ENCODE measurements around the gene MTX1. TPM values are rescaled to one million over a fixed set of nuclear protein-coding genes. Genes with fewer than 3 reads are reported as not detected.

The MTX1 gene
- total and polyA plus RNA-seq, 2 of the 4 experiments (the other 2 are of a cell fraction), result 67.2 to 73.7 TPM

GRCh38 chr1:155241069-155241679 lies 32.7 kb downstream of the MTX1 start (continued):
- TF ChIP-seq RAD21 (IDR thresholded peaks at IDR 0.05; ENCODE audit: low read length) (no peak), CEBPB (IDR thresholded peaks at IDR 0.05; ENCODE audit: low read depth, low read length) (peak; percentile 92)

DNA sequence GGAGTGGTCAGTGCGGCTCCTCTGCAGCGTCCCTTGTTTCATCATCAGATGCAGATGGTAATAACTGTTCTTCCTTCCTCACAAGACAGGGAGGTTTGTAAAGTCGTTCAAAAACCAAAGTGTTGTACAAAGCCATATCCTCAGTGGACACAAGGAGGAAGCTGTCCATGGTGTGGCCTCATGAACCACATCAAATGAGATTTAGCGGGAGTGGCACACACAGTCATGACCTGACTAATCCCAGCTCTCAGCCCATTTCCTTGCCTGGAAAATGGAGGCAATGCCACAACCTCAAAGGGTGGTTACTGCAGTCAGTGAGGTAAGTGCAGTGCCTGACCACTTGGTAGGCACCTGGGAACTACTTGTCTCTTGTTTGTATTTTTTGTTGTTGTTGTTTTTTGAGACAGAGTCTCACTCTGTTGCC lies 33.4 kb downstream of the MTX1 start:
- in situ Hi-C loops (cut with MboI; ENCODE audit: low sequenced_read_pairs) (no loop called here), intact Hi-C loops (cut with micrococcal nuclease) (loop anchor here (1.0 kb wide), 1 partner anchor 34 kb away; the partner anchor contains the start of gene MTX1), dilution Hi-C loops (cut with HindIII; ENCODE audit: low sequenced_read_pairs, unreplicated experiment) (no loop called here)
- no peak overlapping the region for H2AFZ ChIP-seq (replicated peaks; ENCODE audit: low read length, poor library complexity)
- no peak overlapping the region for H3K56ac ChIP-seq (ENCODE audit: extremely low read depth, insufficient read depth, low read length)
- H3K27me3 ChIP-seq (ENCODE audit: control insufficient read depth, insufficient read depth, low read length), result no peaks in the 10 kb centered on the region
- no peak overlapping the region for H3K4me2 ChIP-seq (ENCODE audit: low read depth, low read length)
- H3K9ac ChIP-seq (ENCODE audit: low read depth, low read length), result no peak overlapping the region
- peaks cover 6% of the 10 kb centered on the region for H3K9me1 ChIP-seq (ENCODE audit: insufficient read depth, low read length)
- H3K27ac ChIP-seq (ENCODE audit: insufficient read depth, low read length), result no peak overlapping the region
- peaks cover 4 to 37% of the 10 kb centered on the region in 2 experiments; a peak in 3 of 4 replicates for H3K79me1 ChIP-seq (ENCODE audit: low read depth in 1 of 2, low read length in 2 of 2)
- H4K8ac ChIP-seq (ENCODE audit: low read depth in 2 of 2, low read length in 2 of 2), result peak overlapping the region; percentile 23 to 94; a peak in 2 of 4 replicates
- H3K23ac ChIP-seq (ENCODE audit: low read depth, low read length), result 0 out of 2 replicates have a peak overlapping the region, but pooled peaks have one; percentile 8
- H2BK15ac ChIP-seq (ENCODE audit: low read depth, low read length), result peak overlapping the region; percentile 44; the same call in 1 of the 3 replicates
- peak overlapping the region; percentile 28 for H4K5ac ChIP-seq (ENCODE audit: low read depth, low read length)
- H3K14ac ChIP-seq (replicated peaks; ENCODE audit: low read depth, low read length), result 0 out of 2 replicates have a peak overlapping the region, but pooled peaks have one; percentile 3
- ATAC-seq (ENCODE audit: low read depth), result no peak
- H3K4me1 ChIP-seq (ENCODE audit: control insufficient read depth, insufficient read depth, low read length), result peaks cover 6% of the 10 kb centered on the region; the same call in 1 of the 2 replicates
- no CpG with 5 or more reads among the region's 4 CpGs for WGBS, 2 experiments (ENCODE audit: extremely low coverage in 2 of 2, insufficient read length in 1 of 2)
- no peaks in the 10 kb centered on the region for H3K9me3 ChIP-seq (ENCODE audit: control insufficient read depth, insufficient read depth, low read length)
- H3K4ac ChIP-seq (ENCODE audit: low read depth, low read length), result peak overlapping the region; percentile 5
- no TSS peak for BruUV-seq (replicated peaks)
- no peak overlapping the region for H2BK5ac ChIP-seq (ENCODE audit: low read depth, low read length, poor library complexity, severe bottlenecking)
- no peak overlapping the region for H2BK120ac ChIP-seq (ENCODE audit: low read depth, low read length)
- peak overlapping the region; percentile 84 for H2AK9ac ChIP-seq (replicated peaks; ENCODE audit: low read depth, low read length, poor library complexity)
- no peak for DNase-seq
- H2BK20ac ChIP-seq (ENCODE audit: low read depth, low read length), result 0 out of 2 replicates have a peak overlapping the region, but pooled peaks have one; percentile 64
- ChIA-PET CTCF (interaction anchor here (0.5 kb wide), 1 partner anchor 66 kb away, joined by 4 read pairs; no protein-coding TSS in a partner anchor), POLR2A (ENCODE audit: unreplicated experiment) (no interaction called here)
- H4K20me1 ChIP-seq (ENCODE audit: insufficient read depth, low read length), result no peaks in the 10 kb centered on the region
- no peak overlapping the region for H3K4me3 ChIP-seq (ENCODE audit: insufficient read depth, low read depth, low read length)
- H4K91ac ChIP-seq (ENCODE audit: insufficient read depth, low read depth, low read length), result peak overlapping the region; percentile 8; the same call in 1 of the 2 replicates
- peak overlapping the region; percentile 46; the same call in 1 of the 2 replicates for H2AK5ac ChIP-seq (ENCODE audit: low read depth, low read length)
- H3K36me3 ChIP-seq (ENCODE audit: control insufficient read depth, insufficient read depth, low read length), result peaks cover 14% of the 10 kb centered on the region
- H3K18ac ChIP-seq (ENCODE audit: low read depth, low read length), result no peak overlapping the region
- TF ChIP-seq, protein P1, sequence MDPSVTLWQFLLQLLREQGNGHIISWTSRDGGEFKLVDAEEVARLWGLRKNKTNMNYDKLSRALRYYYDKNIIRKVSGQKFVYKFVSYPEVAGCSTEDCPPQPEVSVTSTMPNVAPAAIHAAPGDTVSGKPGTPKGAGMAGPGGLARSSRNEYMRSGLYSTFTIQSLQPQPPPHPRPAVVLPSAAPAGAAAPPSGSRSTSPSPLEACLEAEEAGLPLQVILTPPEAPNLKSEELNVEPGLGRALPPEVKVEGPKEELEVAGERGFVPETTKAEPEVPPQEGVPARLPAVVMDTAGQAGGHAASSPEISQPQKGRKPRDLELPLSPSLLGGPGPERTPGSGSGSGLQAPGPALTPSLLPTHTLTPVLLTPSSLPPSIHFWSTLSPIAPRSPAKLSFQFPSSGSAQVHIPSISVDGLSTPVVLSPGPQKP (IDR thresholded peaks at IDR 0.05; ENCODE audit: borderline replicate concordance, low read depth, low read length), result no peak
- TF ChIP-seq, protein P2, sequence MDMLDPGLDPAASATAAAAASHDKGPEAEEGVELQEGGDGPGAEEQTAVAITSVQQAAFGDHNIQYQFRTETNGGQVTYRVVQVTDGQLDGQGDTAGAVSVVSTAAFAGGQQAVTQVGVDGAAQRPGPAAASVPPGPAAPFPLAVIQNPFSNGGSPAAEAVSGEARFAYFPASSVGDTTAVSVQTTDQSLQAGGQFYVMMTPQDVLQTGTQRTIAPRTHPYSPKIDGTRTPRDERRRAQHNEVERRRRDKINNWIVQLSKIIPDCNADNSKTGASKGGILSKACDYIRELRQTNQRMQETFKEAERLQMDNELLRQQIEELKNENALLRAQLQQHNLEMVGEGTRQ (IDR thresholded peaks at IDR 0.05; ENCODE audit: low read depth, low read length), result no peak
- TF ChIP-seq MAFK (IDR thresholded peaks at IDR 0.05; ENCODE audit: low read depth, low read length) (no peak), RFX5 (IDR thresholded peaks at IDR 0.05; ENCODE audit: low read depth, low read length) (no peak), POLR2A (IDR thresholded peaks at IDR 0.05; ENCODE audit: low read depth, low read length) (no peak), MAZ (IDR thresholded peaks at IDR 0.05; ENCODE audit: borderline replicate concordance, low read depth, low read length) (no peak), NFE2L2 (IDR thresholded peaks at IDR 0.05; ENCODE audit: low read depth, low read length) (no peak), MXI1 (IDR thresholded peaks at IDR 0.05; ENCODE audit: borderline replicate concordance, low read depth, low read length) (no peak), CHD1 (IDR thresholded peaks at IDR 0.05; ENCODE audit: low read depth, low read length) (no peak), RCOR1 (IDR thresholded peaks at IDR 0.05; ENCODE audit: insufficient replicate concordance, low read length) (no peak)
- TF ChIP-seq, protein P3, sequence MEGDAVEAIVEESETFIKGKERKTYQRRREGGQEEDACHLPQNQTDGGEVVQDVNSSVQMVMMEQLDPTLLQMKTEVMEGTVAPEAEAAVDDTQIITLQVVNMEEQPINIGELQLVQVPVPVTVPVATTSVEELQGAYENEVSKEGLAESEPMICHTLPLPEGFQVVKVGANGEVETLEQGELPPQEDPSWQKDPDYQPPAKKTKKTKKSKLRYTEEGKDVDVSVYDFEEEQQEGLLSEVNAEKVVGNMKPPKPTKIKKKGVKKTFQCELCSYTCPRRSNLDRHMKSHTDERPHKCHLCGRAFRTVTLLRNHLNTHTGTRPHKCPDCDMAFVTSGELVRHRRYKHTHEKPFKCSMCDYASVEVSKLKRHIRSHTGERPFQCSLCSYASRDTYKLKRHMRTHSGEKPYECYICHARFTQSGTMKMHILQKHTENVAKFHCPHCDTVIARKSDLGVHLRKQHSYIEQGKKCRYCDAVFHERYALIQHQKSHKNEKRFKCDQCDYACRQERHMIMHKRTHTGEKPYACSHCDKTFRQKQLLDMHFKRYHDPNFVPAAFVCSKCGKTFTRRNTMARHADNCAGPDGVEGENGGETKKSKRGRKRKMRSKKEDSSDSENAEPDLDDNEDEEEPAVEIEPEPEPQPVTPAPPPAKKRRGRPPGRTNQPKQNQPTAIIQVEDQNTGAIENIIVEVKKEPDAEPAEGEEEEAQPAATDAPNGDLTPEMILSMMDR (conservative IDR thresholded peaks at IDR 0.05; ENCODE audit: low read depth, low read length), result no peak
